MM.1S (cell line): ENCODE measurements around the gene NUCKS1.

ENCODE experiments used
- DNase-seq: peaks from one replicate; pipeline ENCODE4 v3.0.0-alpha.2; 2015
- H2AFZ ChIP-seq: fragments of 300-600 bp; sonication (generic); 2 replicates; pipeline ENCODE4 v1.6.0; 2016; ENCODE audit warnings: antibody characterized with exemption, low read length
- H3F3A ChIP-seq: fragments of 300-600 bp; sonication (generic); 2 replicates; pipeline ENCODE4 v1.6.1; 2016; ENCODE audit warnings: mild to moderate bottlenecking, antibody characterized with exemption, low read length, moderate library complexity, mixed read lengths; ENCODE audit not compliant: insufficient read depth
- H3K27ac ChIP-seq: fragments of 300-600 bp; sonication (generic); 2 replicates; pipeline ENCODE4 v1.5.1; 2016; ENCODE audit warnings: mild to moderate bottlenecking, low read length
- H3K27me3 ChIP-seq: fragments of 300-600 bp; sonication (generic); replicated peaks from 2 replicates; pipeline ENCODE4 v1.6.0; 2016; ENCODE audit warnings: low read length; ENCODE audit not compliant: insufficient read depth
- H3K36me3 ChIP-seq: fragments of 300-600 bp; sonication (generic); replicated peaks from 2 replicates; pipeline ENCODE4 v1.6.1; 2016; ENCODE audit warnings: mild to moderate bottlenecking, low read length, mixed read lengths; ENCODE audit not compliant: insufficient read depth
- H3K4me1 ChIP-seq: fragments of 300-600 bp; sonication (generic); 2 replicates; pipeline ENCODE4 v1.6.1; 2016; ENCODE audit warnings: low read length, mixed read lengths
- H3K4me2 ChIP-seq: fragments of 300-600 bp; sonication (generic); 2 replicates; pipeline ENCODE4 v1.6.0; 2016; ENCODE audit warnings: low read depth, low read length
- H3K4me3 ChIP-seq: fragments of 300-600 bp; sonication (generic); 2 replicates; pipeline ENCODE4 v1.5.1; 2016; ENCODE audit warnings: low read length, mixed read lengths
- H3K79me2 ChIP-seq: fragments of 300-600 bp; sonication (generic); 2 replicates; pipeline ENCODE4 v1.6.1; 2016; ENCODE audit warnings: mixed run types, low read length, mixed read lengths
- H3K9ac ChIP-seq: fragments of 300-600 bp; sonication (generic); 2 replicates; pipeline ENCODE4 v1.6.1; 2016; ENCODE audit warnings: low read length, mixed read lengths
- H3K9me2 ChIP-seq: fragments of 300-600 bp; sonication (generic); replicated peaks from 2 replicates; pipeline ENCODE4 v1.6.1; 2016; ENCODE audit warnings: mild to moderate bottlenecking, low read length, mixed read lengths; ENCODE audit not compliant: insufficient read depth
- H3K9me3 ChIP-seq: fragments of 300-600 bp; sonication (generic); replicated peaks from 2 replicates; pipeline ENCODE4 v1.6.1; 2016; ENCODE audit warnings: mild to moderate bottlenecking, low read length, mixed read lengths; ENCODE audit not compliant: insufficient read depth
- H4K20me1 ChIP-seq: fragments of 300-600 bp; sonication (generic); 2 replicates; pipeline ENCODE4 v1.6.1; 2016; ENCODE audit warnings: mild to moderate bottlenecking, low read length, moderate library complexity, mixed read lengths; ENCODE audit not compliant: insufficient read depth
- EZH2 ChIP-seq: fragments of 300-600 bp; sonication (generic); optimal IDR thresholded peaks from 2 replicates; pipeline ENCODE3; 2017; ENCODE audit warnings: low read depth, mild to moderate bottlenecking, antibody characterized with exemption, low read length, mixed read lengths
- EZH2phosphoT487 ChIP-seq: fragments of 300-600 bp; sonication (generic); IDR thresholded peaks from 2 replicates; pipeline ENCODE4 v1.6.1; 2018; ENCODE audit warnings: antibody characterized with exemption, low read length
- TF ChIP-seq, protein P1 (sequence below): fragments of 300-600 bp; sonication (generic); IDR thresholded peaks from 2 replicates; pipeline ENCODE4 v1.5.1; 2016; ENCODE audit warnings: antibody characterized with exemption, low read length, mixed read lengths

The NUCKS1 gene

GRCh38 chr1:205665201-205666045 is 84.6 kb downstream of the NUCKS1 start:
- no peaks in the 10 kb centered on the region for H3K4me1 ChIP-seq
- peaks cover 93% of the 10 kb centered on the region for H3K27me3 ChIP-seq
- no peak for DNase-seq
- H3K27ac ChIP-seq: no peak overlapping the region
- no peaks in the 10 kb centered on the region for H3K79me2 ChIP-seq
- H3K9me3 ChIP-seq: no peaks in the 10 kb centered on the region
- no peak overlapping the region for H3K9ac ChIP-seq
- H3K36me3 ChIP-seq: no peaks in the 10 kb centered on the region
- H3F3A ChIP-seq: no peaks in the 10 kb centered on the region
- TF ChIP-seq EZH2phosphoT487: no peak
- TF ChIP-seq EZH2: no peak
- TF ChIP-seq, protein P1, sequence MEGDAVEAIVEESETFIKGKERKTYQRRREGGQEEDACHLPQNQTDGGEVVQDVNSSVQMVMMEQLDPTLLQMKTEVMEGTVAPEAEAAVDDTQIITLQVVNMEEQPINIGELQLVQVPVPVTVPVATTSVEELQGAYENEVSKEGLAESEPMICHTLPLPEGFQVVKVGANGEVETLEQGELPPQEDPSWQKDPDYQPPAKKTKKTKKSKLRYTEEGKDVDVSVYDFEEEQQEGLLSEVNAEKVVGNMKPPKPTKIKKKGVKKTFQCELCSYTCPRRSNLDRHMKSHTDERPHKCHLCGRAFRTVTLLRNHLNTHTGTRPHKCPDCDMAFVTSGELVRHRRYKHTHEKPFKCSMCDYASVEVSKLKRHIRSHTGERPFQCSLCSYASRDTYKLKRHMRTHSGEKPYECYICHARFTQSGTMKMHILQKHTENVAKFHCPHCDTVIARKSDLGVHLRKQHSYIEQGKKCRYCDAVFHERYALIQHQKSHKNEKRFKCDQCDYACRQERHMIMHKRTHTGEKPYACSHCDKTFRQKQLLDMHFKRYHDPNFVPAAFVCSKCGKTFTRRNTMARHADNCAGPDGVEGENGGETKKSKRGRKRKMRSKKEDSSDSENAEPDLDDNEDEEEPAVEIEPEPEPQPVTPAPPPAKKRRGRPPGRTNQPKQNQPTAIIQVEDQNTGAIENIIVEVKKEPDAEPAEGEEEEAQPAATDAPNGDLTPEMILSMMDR: no peak
- H2AFZ ChIP-seq: no peak overlapping the region
- H3K9me2 ChIP-seq: no peaks in the 10 kb centered on the region
- no peak overlapping the region for H3K4me2 ChIP-seq
- no peaks in the 10 kb centered on the region for H4K20me1 ChIP-seq
- H3K4me3 ChIP-seq: no peak overlapping the region

GRCh38 chr1:205664399-205665017 is 85.5 kb downstream of the NUCKS1 start:
- no peaks in the 10 kb centered on the region for H3K79me2 ChIP-seq
- H4K20me1 ChIP-seq: no peaks in the 10 kb centered on the region
- peaks cover 93% of the 10 kb centered on the region for H3K27me3 ChIP-seq
- H3K27ac ChIP-seq: no peak overlapping the region
- H3K9me3 ChIP-seq: no peaks in the 10 kb centered on the region
- H3K36me3 ChIP-seq: no peaks in the 10 kb centered on the region
- H3K4me2 ChIP-seq: no peak overlapping the region
- H3K9me2 ChIP-seq: no peaks in the 10 kb centered on the region
- DNase-seq: no peak
- H3K4me1 ChIP-seq: no peaks in the 10 kb centered on the region
- H3K9ac ChIP-seq: no peak overlapping the region
- no peak overlapping the region for H3K4me3 ChIP-seq
- H3F3A ChIP-seq: no peaks in the 10 kb centered on the region
- H2AFZ ChIP-seq: no peak overlapping the region
- TF ChIP-seq EZH2phosphoT487 (no peak), EZH2 (no peak)
- TF ChIP-seq, protein P1: no peak

- Histone ChIP-seq H3K9me3 (no peaks in the 10 kb centered on the region), H3K9me2 (no peaks in the 10 kb centered on the region), H3K36me3 (no peaks in the 10 kb centered on the region), H2AFZ (no peak overlapping the region), H3K79me2 (no peaks in the 10 kb centered on the region), H3K4me3 (no peak overlapping the region), H3K4me1 (no peaks in the 10 kb centered on the region), H3K27ac (no peak overlapping the region), H4K20me1 (no peaks in the 10 kb centered on the region), H3K27me3 (peaks cover 87% of the 10 kb centered on the region), H3K4me2 (no peak overlapping the region), H3K9ac (no peak overlapping the region), H3F3A (no peaks in the 10 kb centered on the region)
- no peak for DNase-seq
- TF ChIP-seq, protein P1: no peak
- no peak for TF ChIP-seq EZH2
- no peak for TF ChIP-seq EZH2phosphoT487
These were observed 86.6 kb downstream of the NUCKS1 start for GRCh38 chr1:205663286-205663936.
